K562 (cell line): ENCODE data around the gene IL15RA. TPM values are rescaled to one million over a fixed set of nuclear protein-coding genes. Genes with fewer than 3 reads are reported as not detected.

ENCODE experiments used
- ATAC-seq: fragments of 200-7000 bp; cut with Tn5 transposase; 3 replicates; pipeline ENCODE4 v1.9.1; 2020; ENCODE audit warnings: moderate library complexity
- BruUV-seq: library from RNA; stranded (reverse); fragments of 400-500 nt; replicated peaks from 2 replicates; lab custom pipeline; 2021; lab: Mats Ljungman, UMichigan
- CTCF ChIA-PET: fragments of 300-600 bp; formaldehyde crosslinking; extraction: SDS; loops from one replicate; lab custom pipeline; 2021; ENCODE audit warnings: low intra/inter-chr PET ratio; lab: Yijun Ruan, JAX
- POLR2A ChIA-PET: fragments of 300-600, 350-650 bp; sonication (Branson Sonifier 250); formaldehyde crosslinking; extraction: SDS; loops from one replicate; lab custom pipeline; 2021; ENCODE audit warnings: antibody characterized with exemption, inconsistent platforms; lab: Yijun Ruan, JAX
- DNase-seq, 4 experiments: peaks; one replicate each; pipeline versions ENCODE4 v3.0.0 to v3.0.0-alpha.2; 2011 to 2018; ENCODE audit warnings: low spot score in 3 of 4, mixed read lengths in 3 of 4; ENCODE audit errors: extremely low read depth in 1 of 4
- FAIRE-seq: peaks from 2 replicates; lab custom pipeline; 2011; peaks lifted over from hg19 to GRCh38; lab: Jason Lieb, UNC
- H2AFZ ChIP-seq: 2 replicates; pipeline ENCODE4 v1.6.0; 2011; ENCODE audit warnings: low read depth, low read length, control low read depth, inconsistent platforms
- H3K27ac ChIP-seq: fragments of 200-600 bp; 3 replicates; pipeline ENCODE4 v1.8.0; 2011; ENCODE audit warnings: low read depth, mild to moderate bottlenecking, control low read depth, inconsistent platforms, low read length, moderate library complexity, mixed read lengths; ENCODE audit errors: extremely low read depth
- H3K27me3 ChIP-seq, 2 experiments: fragments of 300-600 bp in 1 of 2; 2 replicates in 1 of 2; 3 replicates in 1 of 2; pipeline versions ENCODE4 v1.6.0 to v1.8.0; 2011; ENCODE audit warnings: inconsistent platforms in 2 of 2, low read length in 2 of 2, mild to moderate bottlenecking in 1 of 2, mixed read lengths in 1 of 2, moderate library complexity in 1 of 2; ENCODE audit not compliant: control insufficient read depth in 2 of 2, insufficient read depth in 2 of 2
- H3K36me3 ChIP-seq: fragments of 300-600 bp; 3 replicates; pipeline ENCODE4 v1.8.0; 2011; ENCODE audit warnings: mild to moderate bottlenecking, low read length, inconsistent platforms; ENCODE audit not compliant: control insufficient read depth, insufficient read depth
- H3K4me1 ChIP-seq, 2 experiments: fragments of 200-600 bp in 1 of 2; replicated peaks in 1 of 2; 2 replicates in 1 of 2; 3 replicates in 1 of 2; pipeline versions ENCODE4 v1.5.1 to v1.8.0; 2011; ENCODE audit warnings: inconsistent platforms in 2 of 2, low read length in 2 of 2, mild to moderate bottlenecking in 1 of 2, mixed read lengths in 1 of 2, moderate library complexity in 1 of 2; ENCODE audit not compliant: control insufficient read depth in 2 of 2, insufficient read depth in 2 of 2
- H3K4me2 ChIP-seq: 2 replicates; pipeline ENCODE4 v1.6.1; 2011; ENCODE audit warnings: low read length, control low read depth, inconsistent platforms, mixed read lengths; ENCODE audit not compliant: insufficient read depth
- H3K4me3 ChIP-seq: fragments of 200-600 bp; sonication (generic), shearing (Covaris generic); 2 replicates; pipeline ENCODE4 v1.5.1; 2016; ENCODE audit warnings: control low read depth, inconsistent platforms
- H3K79me2 ChIP-seq: fragments of 200-600 bp; 3 replicates; pipeline ENCODE4 v1.8.0; 2011; ENCODE audit warnings: low read length, inconsistent platforms; ENCODE audit not compliant: control insufficient read depth, insufficient read depth
- H3K9ac ChIP-seq, 2 experiments: 2 replicates each; pipeline versions ENCODE4 v1.6.0 to v1.6.1; 2011; ENCODE audit warnings: low read depth in 2 of 2, low read length in 2 of 2, control low read depth in 1 of 2, inconsistent platforms in 1 of 2, mild to moderate bottlenecking in 1 of 2, mixed read lengths in 1 of 2; ENCODE audit not compliant: insufficient read depth in 1 of 2
- H3K9me1 ChIP-seq: one replicate; pipeline ENCODE4 v1.6.0; 2011; ENCODE audit warnings: inconsistent platforms, mild to moderate bottlenecking, low read length, moderate library complexity; ENCODE audit not compliant: control insufficient read depth, insufficient read depth
- H3K9me3 ChIP-seq: replicated peaks from 2 replicates; pipeline ENCODE4 v1.5.1; 2011; ENCODE audit warnings: low read depth, low read length, inconsistent platforms; ENCODE audit not compliant: control insufficient read depth, insufficient read depth
- H4K20me1 ChIP-seq: replicated peaks from 2 replicates; pipeline ENCODE4 v1.6.1; 2011; ENCODE audit warnings: low read length, inconsistent platforms, mixed read lengths; ENCODE audit not compliant: control insufficient read depth, insufficient read depth
- ADNP ChIP-seq: fragments of 200-800 bp; sonication (Bioruptor generic); IDR thresholded peaks from 2 replicates; pipeline ENCODE4 v1.6.1; 2016; ENCODE audit warnings: missing genetic modification characterization, missing compliant biosample characterization
- ARID2 ChIP-seq: fragments of 450-650 bp; IDR thresholded peaks from 2 replicates; pipeline ENCODE4 v1.6.1; 2017; ENCODE audit warnings: antibody characterized with exemption, mild to moderate bottlenecking
- CBX2 ChIP-seq: fragments of 200-600 bp; sonication (generic); IDR thresholded peaks from one replicate; pipeline ENCODE4 v1.6.1; 2012; ENCODE audit warnings: mild to moderate bottlenecking, low read length, inconsistent platforms; ENCODE audit not compliant: insufficient read depth, poor library complexity, severe bottlenecking
- CEBPB ChIP-seq: fragments of 450-650 bp; IDR thresholded peaks from 2 replicates; pipeline ENCODE4 v1.6.1; 2016; ENCODE audit warnings: missing genetic modification characterization, missing compliant biosample characterization
- CEBPG ChIP-seq, 3 experiments: fragments of 200-800 bp in 1 of 3; sonication (Bioruptor generic) in 1 of 3; sonication (generic) in 1 of 3; formaldehyde crosslinking in 1 of 3; IDR thresholded peaks in 2 of 3; conservative IDR thresholded peaks in 1 of 3; 2 replicates each; pipeline versions ENCODE4 v1.6.1 to v1.8.0; 2016 to 2022; ENCODE audit warnings: missing compliant biosample characterization in 2 of 3, missing genetic modification characterization in 2 of 3, mild to moderate bottlenecking in 1 of 3, missing genetic modification reagents in 1 of 3
- DACH1 ChIP-seq: fragments of 450-650 bp; IDR thresholded peaks from 2 replicates; pipeline ENCODE4 v1.6.1; 2018; ENCODE audit not compliant: partially characterized antibody
- DPF2 ChIP-seq: fragments of 450-650 bp; IDR thresholded peaks from 2 replicates; pipeline ENCODE4 v1.6.1; 2016
- FOSL1 ChIP-seq: fragments of 200-800 bp; sonication (Bioruptor generic); conservative IDR thresholded peaks from 2 replicates; pipeline ENCODE4 v1.6.1; 2016; ENCODE audit warnings: missing genetic modification characterization, missing compliant biosample characterization
- HNRNPK ChIP-seq: fragments of 200-400 bp; formaldehyde crosslinking; IDR thresholded peaks from one replicate; pipeline ENCODE4 v1.6.1; 2018; ENCODE audit warnings: mild to moderate bottlenecking, low read depth, low read length; ENCODE audit not compliant: poor library complexity, severe bottlenecking
- L3MBTL2 ChIP-seq: fragments of 450-650 bp; IDR thresholded peaks from 2 replicates; pipeline ENCODE4 v1.6.1; 2016; ENCODE audit warnings: mild to moderate bottlenecking, moderate library complexity
- MIER1 ChIP-seq: fragments of 450-650 bp; IDR thresholded peaks from 2 replicates; pipeline ENCODE4 v1.6.1; 2016; ENCODE audit warnings: antibody characterized with exemption, mild to moderate bottlenecking, low read depth
- NFE2L1 ChIP-seq: fragments of 450-650 bp; IDR thresholded peaks from 2 replicates; pipeline ENCODE4 v1.6.1; 2016; ENCODE audit warnings: missing genetic modification characterization, low read depth, mild to moderate bottlenecking, missing compliant biosample characterization, moderate library complexity, borderline replicate concordance
- WGBS: fragments of 100-300 bp; shearing (Covaris generic); methylation state at CpG from one replicate; pipeline ENCODE4 v1.1.6; 2016; ENCODE audit warnings: low coverage, mixed read lengths; ENCODE audit not compliant: insufficient coverage; ENCODE audit errors: missing lambda C conversion rate; 5-methylcytosine and 5-hydroxymethylcytosine counted together
- in situ Hi-C: fragments of 300-500 bp; cut with MboI; formaldehyde crosslinking; loops from 4 replicates; pipeline ENCODE4 v1.15.0; 2018; ENCODE audit warnings: inconsistent platforms, mixed read lengths
- intact Hi-C: fragments of 100-400 bp; cut with micrococcal nuclease; formaldehyde crosslinking; loops from 2 replicates; pipeline ENCODE4 v1.14.2; 2022
- polyA plus RNA-seq, 8 experiments: library from polyadenylated mRNA; depleted of rRNA in 4 of 8; stranded (reverse) in 5 of 8; unstranded in 3 of 8; fragments of >200 nt; fragmentation: Nextera tagmentation in 2 of 8; fragmentation: Illumina TruSeq in 1 of 8; extraction: Ambion mirVana in 2 of 8; extraction: Trizol in 1 of 8; gene quantifications; 2 replicates each; pipeline versions ENCODE4 v1.2.1 to v1.2.3, GENCODE V29; 2011 to 2014; ENCODE audit warnings: inconsistent platforms in 1 of 8, missing spikeins in 1 of 8
- total RNA-seq, 7 experiments: library from RNA; depleted of rRNA in 6 of 7; stranded (reverse); fragments of >200 nt in 6 of 7; fragmentation: Illumina TruSeq in 2 of 7; extraction: Trizol in 2 of 7; gene quantifications; 2 replicates each; pipeline versions ENCODE4 v1.2.1 to v1.2.3, GENCODE V29; 2011 to 2021; ENCODE audit warnings: low replicate concordance in 1 of 7
- TF ChIP-seq, protein P1 (sequence below), 2 experiments: fragments of 450-650 bp in 1 of 2; sonication (generic) in 1 of 2; formaldehyde crosslinking in 1 of 2; IDR thresholded peaks in 1 of 2; conservative IDR thresholded peaks in 1 of 2; 2 replicates each; pipeline versions ENCODE4 v1.6.1 to v1.8.1; 2016 to 2023; ENCODE audit warnings: mild to moderate bottlenecking in 2 of 2, moderate library complexity in 2 of 2, inconsistent platforms in 1 of 2, missing genetic modification reagents in 1 of 2
- TF ChIP-seq, protein P2 (sequence below): sonication (generic); formaldehyde crosslinking; IDR thresholded peaks from 2 replicates; pipeline ENCODE4 v1.5.0; 2020; ENCODE audit warnings: missing genetic modification reagents

The IL15RA gene
- total and polyA plus RNA-seq, 9 of the 15 experiments (the other 6 are each of a cell fraction or from before 2014, with no cell fraction given), result 1.2 to 11.7 (median 8.0) TPM

DNA sequence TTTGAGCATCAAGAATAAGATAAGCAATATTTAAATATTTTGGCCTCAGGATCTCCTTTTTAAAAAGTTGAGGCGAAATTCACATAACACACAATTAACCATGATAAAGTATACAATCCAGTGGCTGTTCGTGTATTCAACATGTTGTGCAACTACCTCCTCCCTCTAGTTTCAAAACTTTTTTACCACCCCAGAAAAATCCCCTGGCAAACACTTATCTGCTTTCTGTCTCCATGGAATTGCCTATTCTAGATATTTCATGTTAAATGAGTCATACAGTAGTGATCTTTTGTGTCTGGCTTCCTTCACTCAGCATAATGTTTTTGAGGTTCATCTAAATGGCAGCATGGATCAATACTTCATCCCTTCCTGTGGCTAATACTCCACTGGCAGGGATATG, 31.8 kb upstream of the IL15RA start:
- Histone ChIP-seq H3K9me3 (no peaks in the 10 kb centered on the region), H3K4me3 (no peak overlapping the region), H3K9ac (no peak overlapping the region), H3K9me1 (no peaks in the 10 kb centered on the region), H3K4me1 (no peaks in the 10 kb centered on the region; a peak in 3 of 5 replicates), H2AFZ (no peak overlapping the region), H3K27ac (no peak overlapping the region), H3K36me3 (no peaks in the 10 kb centered on the region), H3K79me2 (no peaks in the 10 kb centered on the region), H4K20me1 (no peaks in the 10 kb centered on the region), H3K4me2 (no peak overlapping the region), H3K27me3 (peaks cover 5 to 7% of the 10 kb centered on the region in 2 experiments; a peak in 2 of 5 replicates)
- in situ Hi-C loops, result no loop called here
- FAIRE-seq (no peak), ATAC-seq (no peak), DNase-seq (no peak)
- ChIA-PET POLR2A (no interaction called here), CTCF (no interaction called here)
- no TSS peak for BruUV-seq
- TF ChIP-seq CEBPB (tag) (peak; percentile 34), DPF2 (no peak), DACH1 (no peak), ARID2 (no peak), CEBPG (CRISPR knock-in tag; IDR thresholded peaks at IDR 0.05) (no peak), CEBPG (tag; conservative IDR thresholded peaks at IDR 0.05 in 1 of 2, IDR thresholded peaks at IDR 0.05 in 1 of 2) (peak in 1 of 2 experiments; percentile 32; a peak in 1 of 4 replicates), HNRNPK (no peak), L3MBTL2 (no peak), FOSL1 (0 out of 2 replicates have a peak, but pooled peaks have one; percentile 52), ADNP (tag) (no peak), MIER1 (no peak), CBX2 (no peak), NFE2L1 (tag) (no peak)
- TF ChIP-seq, protein P1, sequence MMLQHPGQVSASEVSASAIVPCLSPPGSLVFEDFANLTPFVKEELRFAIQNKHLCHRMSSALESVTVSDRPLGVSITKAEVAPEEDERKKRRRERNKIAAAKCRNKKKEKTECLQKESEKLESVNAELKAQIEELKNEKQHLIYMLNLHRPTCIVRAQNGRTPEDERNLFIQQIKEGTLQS (IDR thresholded peaks at IDR 0.05), result peak; percentile 28; the same call in 1 of the 2 replicates
- TF ChIP-seq, protein P1 (CRISPR knock-in tag; conservative IDR thresholded peaks at IDR 0.05), result no peak
- TF ChIP-seq, protein P2, sequence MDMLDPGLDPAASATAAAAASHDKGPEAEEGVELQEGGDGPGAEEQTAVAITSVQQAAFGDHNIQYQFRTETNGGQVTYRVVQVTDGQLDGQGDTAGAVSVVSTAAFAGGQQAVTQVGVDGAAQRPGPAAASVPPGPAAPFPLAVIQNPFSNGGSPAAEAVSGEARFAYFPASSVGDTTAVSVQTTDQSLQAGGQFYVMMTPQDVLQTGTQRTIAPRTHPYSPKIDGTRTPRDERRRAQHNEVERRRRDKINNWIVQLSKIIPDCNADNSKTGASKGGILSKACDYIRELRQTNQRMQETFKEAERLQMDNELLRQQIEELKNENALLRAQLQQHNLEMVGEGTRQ (CRISPR knock-in tag), result no peak
- intact Hi-C loops, result no loop called here
- 4% methylated on average over 2 of the region's 2 CpGs for WGBS
